Measurements from ENCODE around the gene KDM4C.

The KDM4C gene

GRCh38 chr9:6845880-6846279 lies 88.1 kb downstream of the KDM4C start:
- H3K9ac ChIP-seq (ENCODE audit: low read length), result no peak overlapping the region

GRCh38 chr9:6852243-6852963 lies 94.6 kb downstream of the KDM4C start:
- H3K27me3 ChIP-seq (ENCODE audit: control insufficient read depth, insufficient read depth, low read length), result no peaks in the 10 kb centered on the region
- H3K4me3 ChIP-seq (ENCODE audit: low read length), result no peak overlapping the region
- H3K9ac ChIP-seq (ENCODE audit: low read length), result no peak overlapping the region
- H3K4me1 ChIP-seq (ENCODE audit: control insufficient read depth, insufficient read depth, low read length), result no peaks in the 10 kb centered on the region
- no peaks in the 10 kb centered on the region for H3K36me3 ChIP-seq (ENCODE audit: control insufficient read depth, insufficient read depth, low read length)
- no peak overlapping the region for H3K27ac ChIP-seq (ENCODE audit: low read depth, low read length)

More at GRCh38 chr9:6845880-6846279, 88.1 kb downstream of the KDM4C start:
- H3K27ac ChIP-seq (ENCODE audit: low read depth, low read length), result no peak overlapping the region
- H3K27me3 ChIP-seq (ENCODE audit: control insufficient read depth, insufficient read depth, low read length), result no peaks in the 10 kb centered on the region
- H3K36me3 ChIP-seq (ENCODE audit: control insufficient read depth, insufficient read depth, low read length), result no peaks in the 10 kb centered on the region
- no peaks in the 10 kb centered on the region for H3K4me1 ChIP-seq (ENCODE audit: control insufficient read depth, insufficient read depth, low read length)
- no peak overlapping the region for H3K4me3 ChIP-seq (ENCODE audit: low read length)

- no peaks in the 10 kb centered on the region for H3K4me1 ChIP-seq (ENCODE audit: control insufficient read depth, insufficient read depth, low read length)
- H3K9ac ChIP-seq (ENCODE audit: low read length), result no peak overlapping the region
- H3K36me3 ChIP-seq (ENCODE audit: control insufficient read depth, insufficient read depth, low read length), result no peaks in the 10 kb centered on the region
- no peak overlapping the region for H3K4me3 ChIP-seq (ENCODE audit: low read length)
- no peak overlapping the region for H3K27ac ChIP-seq (ENCODE audit: low read depth, low read length)
- H3K27me3 ChIP-seq (ENCODE audit: control insufficient read depth, insufficient read depth, low read length), result no peaks in the 10 kb centered on the region
Observed at GRCh38 chr9:6855860-6856259, 98.1 kb downstream of the KDM4C start.

GRCh38 chr9:6864102-6864501 lies 106.3 kb downstream of the KDM4C start:
- no peak overlapping the region for H3K4me3 ChIP-seq (ENCODE audit: low read length)
- no peak overlapping the region for H3K9ac ChIP-seq (ENCODE audit: low read length)
- H3K27me3 ChIP-seq (ENCODE audit: control insufficient read depth, insufficient read depth, low read length), result no peaks in the 10 kb centered on the region
- H3K36me3 ChIP-seq (ENCODE audit: control insufficient read depth, insufficient read depth, low read length), result no peaks in the 10 kb centered on the region
- H3K4me1 ChIP-seq (ENCODE audit: control insufficient read depth, insufficient read depth, low read length), result no peaks in the 10 kb centered on the region
- H3K27ac ChIP-seq (ENCODE audit: low read depth, low read length), result no peak overlapping the region

- H3K27me3 ChIP-seq (ENCODE audit: control insufficient read depth, insufficient read depth, low read length), result no peaks in the 10 kb centered on the region
- no peak overlapping the region for H3K27ac ChIP-seq (ENCODE audit: low read depth, low read length)
- H3K4me3 ChIP-seq (ENCODE audit: low read length), result no peak overlapping the region
- H3K36me3 ChIP-seq (ENCODE audit: control insufficient read depth, insufficient read depth, low read length), result no peaks in the 10 kb centered on the region
- no peak overlapping the region for H3K9ac ChIP-seq (ENCODE audit: low read length)
- no peaks in the 10 kb centered on the region for H3K4me1 ChIP-seq (ENCODE audit: control insufficient read depth, insufficient read depth, low read length)
Observed at GRCh38 chr9:6869081-6869948, 111.5 kb downstream of the KDM4C start.

- H3K27ac ChIP-seq (ENCODE audit: low read depth, low read length), result no peak overlapping the region
- no peak overlapping the region for H3K4me3 ChIP-seq (ENCODE audit: low read length)
- no peak overlapping the region for H3K9ac ChIP-seq (ENCODE audit: low read length)
- no peaks in the 10 kb centered on the region for H3K4me1 ChIP-seq (ENCODE audit: control insufficient read depth, insufficient read depth, low read length)
- no peaks in the 10 kb centered on the region for H3K27me3 ChIP-seq (ENCODE audit: control insufficient read depth, insufficient read depth, low read length)
- no peaks in the 10 kb centered on the region for H3K36me3 ChIP-seq (ENCODE audit: control insufficient read depth, insufficient read depth, low read length)
Observed at GRCh38 chr9:6870149-6870548, 112.4 kb downstream of the KDM4C start.

GRCh38 chr9:6870650-6871477 lies 113.1 kb downstream of the KDM4C start:
- no peak overlapping the region for H3K27ac ChIP-seq (ENCODE audit: low read depth, low read length)
- no peaks in the 10 kb centered on the region for H3K4me1 ChIP-seq (ENCODE audit: control insufficient read depth, insufficient read depth, low read length)
- H3K9ac ChIP-seq (ENCODE audit: low read length), result no peak overlapping the region
- no peak overlapping the region for H3K4me3 ChIP-seq (ENCODE audit: low read length)
- no peaks in the 10 kb centered on the region for H3K36me3 ChIP-seq (ENCODE audit: control insufficient read depth, insufficient read depth, low read length)
- H3K27me3 ChIP-seq (ENCODE audit: control insufficient read depth, insufficient read depth, low read length), result no peaks in the 10 kb centered on the region

- no peak overlapping the region for H3K4me3 ChIP-seq (ENCODE audit: low read length)
- H3K4me1 ChIP-seq (ENCODE audit: control insufficient read depth, insufficient read depth, low read length), result no peaks in the 10 kb centered on the region
- no peak overlapping the region for H3K9ac ChIP-seq (ENCODE audit: low read length)
- H3K27ac ChIP-seq (ENCODE audit: low read depth, low read length), result no peak overlapping the region
- H3K36me3 ChIP-seq (ENCODE audit: control insufficient read depth, insufficient read depth, low read length), result no peaks in the 10 kb centered on the region
- H3K27me3 ChIP-seq (ENCODE audit: control insufficient read depth, insufficient read depth, low read length), result no peaks in the 10 kb centered on the region
Observed at GRCh38 chr9:6873857-6874256, 116.1 kb downstream of the KDM4C start.

GRCh38 chr9:6876195-6876894 lies 118.6 kb downstream of the KDM4C start:
- no peak overlapping the region for H3K4me3 ChIP-seq (ENCODE audit: low read length)
- no peak overlapping the region for H3K27ac ChIP-seq (ENCODE audit: low read depth, low read length)
- no peak overlapping the region for H3K9ac ChIP-seq (ENCODE audit: low read length)
- H3K36me3 ChIP-seq (ENCODE audit: control insufficient read depth, insufficient read depth, low read length), result no peaks in the 10 kb centered on the region
- H3K27me3 ChIP-seq (ENCODE audit: control insufficient read depth, insufficient read depth, low read length), result no peaks in the 10 kb centered on the region
- no peaks in the 10 kb centered on the region for H3K4me1 ChIP-seq (ENCODE audit: control insufficient read depth, insufficient read depth, low read length)

- H3K27me3 ChIP-seq (ENCODE audit: control insufficient read depth, insufficient read depth, low read length), result no peaks in the 10 kb centered on the region
- H3K4me1 ChIP-seq (ENCODE audit: control insufficient read depth, insufficient read depth, low read length), result no peaks in the 10 kb centered on the region
- no peak overlapping the region for H3K27ac ChIP-seq (ENCODE audit: low read depth, low read length)
- no peaks in the 10 kb centered on the region for H3K36me3 ChIP-seq (ENCODE audit: control insufficient read depth, insufficient read depth, low read length)
- H3K9ac ChIP-seq (ENCODE audit: low read length), result no peak overlapping the region
- no peak overlapping the region for H3K4me3 ChIP-seq (ENCODE audit: low read length)
Observed at GRCh38 chr9:6877671-6878161, 119.9 kb downstream of the KDM4C start.

- Histone ChIP-seq H3K4me1 (ENCODE audit: control insufficient read depth, insufficient read depth, low read length) (no peaks in the 10 kb centered on the region), H3K27ac (ENCODE audit: low read depth, low read length) (no peak overlapping the region), H3K4me3 (ENCODE audit: low read length) (no peak overlapping the region), H3K36me3 (ENCODE audit: control insufficient read depth, insufficient read depth, low read length) (no peaks in the 10 kb centered on the region), H3K9ac (ENCODE audit: low read length) (no peak overlapping the region), H3K27me3 (ENCODE audit: control insufficient read depth, insufficient read depth, low read length) (no peaks in the 10 kb centered on the region)
Observed at GRCh38 chr9:6880626-6881025, 122.9 kb downstream of the KDM4C start.

Measured in rectal smooth muscle tissue (tissue), 1 donor.